GM08714 (cell line): ENCODE measurements around the gene RCOR1.

ENCODE experiments used
- H3K4me3 ChIP-seq: fragments of 200-500 bp; sonication (Bioruptor generic); 2 replicates; pipeline ENCODE4 v1.5.1; 2014; ENCODE audit warnings: mild to moderate bottlenecking, low read length, inconsistent platforms
- ZNF274 ChIP-seq: IDR thresholded peaks from 2 replicates; pipeline ENCODE4 v1.6.1; 2012; ENCODE audit warnings: mild to moderate bottlenecking, low read depth, low read length

RCOR1 gene

DNA sequence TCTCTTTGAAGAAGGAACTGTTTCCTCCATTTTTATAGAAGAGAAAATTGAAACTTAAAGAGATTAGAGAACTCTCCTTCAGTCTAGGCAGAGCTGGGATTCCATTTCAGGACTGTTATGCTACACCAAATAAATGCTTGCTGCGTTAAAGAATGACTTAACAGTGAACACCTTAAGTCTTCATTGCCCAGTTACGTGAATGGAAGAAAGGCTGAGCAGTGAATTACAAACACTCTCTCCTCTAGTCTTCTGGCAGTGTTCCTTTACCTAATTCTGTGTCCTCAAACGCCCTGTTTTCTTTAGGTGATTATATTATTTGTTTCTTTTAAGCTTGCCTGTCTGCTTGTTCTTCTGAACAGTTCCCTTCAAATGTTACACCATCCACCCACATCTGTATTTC, 59.7 kb downstream of the RCOR1 start:
- no peak for TF ChIP-seq ZNF274
- H3K4me3 ChIP-seq, result no peak overlapping the region

- no peak for TF ChIP-seq ZNF274
- H3K4me3 ChIP-seq, result no peak overlapping the region
Observed at GRCh38 chr14:102654298-102654697, 61.8 kb downstream of the RCOR1 start.

DNA sequence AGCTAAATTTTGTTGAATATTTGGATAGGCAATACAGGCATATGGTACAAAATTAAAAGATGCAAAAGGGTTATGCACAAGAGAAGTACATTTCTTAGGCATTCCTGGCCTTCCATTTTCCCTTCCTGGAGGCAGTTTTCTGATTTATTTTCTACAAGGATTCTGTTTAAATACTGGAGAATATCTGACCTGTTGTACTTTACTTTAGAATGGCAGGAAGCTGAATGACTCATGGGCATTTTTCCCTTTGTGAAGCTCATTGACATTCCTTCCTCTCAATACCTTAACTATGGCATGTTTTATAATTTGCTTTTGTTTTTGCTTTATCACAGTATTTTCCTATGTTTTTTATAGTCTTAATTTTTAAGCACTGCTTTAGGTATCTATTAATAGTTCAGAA, 62.7 kb downstream of the RCOR1 start:
- no peak overlapping the region for H3K4me3 ChIP-seq
- no peak for TF ChIP-seq ZNF274

- no peak overlapping the region for H3K4me3 ChIP-seq
- no peak for TF ChIP-seq ZNF274
Observed at GRCh38 chr14:102659797-102660196, 67.3 kb downstream of the RCOR1 start.

- no peak for TF ChIP-seq ZNF274
- H3K4me3 ChIP-seq, result no peak overlapping the region
Observed at GRCh38 chr14:102661614-102662013, 69.2 kb downstream of the RCOR1 start.

- no peak overlapping the region for H3K4me3 ChIP-seq
- TF ChIP-seq ZNF274, result no peak
Observed at GRCh38 chr14:102662636-102663430, 70.4 kb downstream of the RCOR1 start.

GRCh38 chr14:102663440-102663839, 71.0 kb downstream of the RCOR1 start:
- TF ChIP-seq ZNF274, result no peak
- H3K4me3 ChIP-seq, result no peak overlapping the region

GRCh38 chr14:102665621-102666020, 73.2 kb downstream of the RCOR1 start:
- H3K4me3 ChIP-seq, result no peak overlapping the region
- no peak for TF ChIP-seq ZNF274

GRCh38 chr14:102666635-102667034, 74.2 kb downstream of the RCOR1 start:
- H3K4me3 ChIP-seq, result no peak overlapping the region
- no peak for TF ChIP-seq ZNF274

- no peak for TF ChIP-seq ZNF274
Observed at GRCh38 chr14:102667703-102668102, 75.3 kb downstream of the RCOR1 start.

DNA sequence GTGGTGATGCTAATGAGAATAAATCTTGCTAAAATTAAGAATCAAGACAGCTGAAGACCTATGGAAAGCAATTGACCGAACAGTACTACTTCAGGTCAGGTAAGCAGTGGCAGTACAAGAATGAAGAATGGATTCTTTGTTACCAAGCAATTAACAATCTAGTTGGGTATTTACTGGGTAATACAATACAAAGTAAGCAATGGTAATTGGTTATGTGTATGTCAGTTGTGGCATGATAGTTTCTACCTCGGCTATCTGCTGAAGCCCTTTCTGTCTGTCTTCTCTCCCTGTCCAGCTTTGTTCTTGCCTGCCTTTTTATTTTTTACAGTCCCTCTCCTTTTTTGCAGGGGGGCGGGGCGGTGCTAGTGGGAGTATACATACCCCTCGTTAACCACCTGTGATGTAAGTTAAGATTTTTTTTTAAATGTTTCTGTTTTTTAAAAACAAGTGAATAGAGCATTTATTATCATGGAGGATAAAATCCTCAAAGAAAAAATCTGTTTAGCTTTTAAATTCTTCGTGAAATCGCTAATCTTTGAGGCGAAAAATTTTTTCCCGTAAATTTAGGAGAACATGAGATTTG, 75.9 kb downstream of the RCOR1 start:
- no peak overlapping the region for H3K4me3 ChIP-seq
- TF ChIP-seq ZNF274, result no peak

More at GRCh38 chr14:102667703-102668102, 75.3 kb downstream of the RCOR1 start:
- no peak overlapping the region for H3K4me3 ChIP-seq

DNA sequence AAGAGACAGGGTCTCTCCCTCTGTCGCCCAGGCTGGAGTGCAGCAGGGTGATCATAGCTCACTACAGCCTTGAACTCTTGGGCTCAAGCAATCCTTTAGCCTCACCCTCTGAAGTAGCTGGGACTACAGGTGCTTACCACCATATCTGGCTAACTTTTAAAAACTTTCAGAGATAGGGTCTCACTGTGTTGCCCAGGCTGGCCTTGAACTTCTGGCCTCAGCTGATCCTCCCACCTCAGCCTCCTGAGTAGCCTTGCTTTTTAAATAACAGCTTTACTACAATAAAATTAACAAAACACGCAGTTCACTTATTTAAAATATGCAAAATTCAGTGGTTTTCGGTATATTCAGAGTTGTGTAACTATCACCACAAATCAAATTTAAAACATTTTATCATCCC, 79.0 kb downstream of the RCOR1 start:
- no peak overlapping the region for H3K4me3 ChIP-seq
- no peak for TF ChIP-seq ZNF274

GRCh38 chr14:102672410-102672960, 80.0 kb downstream of the RCOR1 start:
- no peak overlapping the region for H3K4me3 ChIP-seq
- TF ChIP-seq ZNF274, result no peak

- no peak overlapping the region for H3K4me3 ChIP-seq
- no peak for TF ChIP-seq ZNF274
Observed at GRCh38 chr14:102675396-102675795, 82.9 kb downstream of the RCOR1 start.

- no peak overlapping the region for H3K4me3 ChIP-seq
- no peak for TF ChIP-seq ZNF274
Observed at GRCh38 chr14:102678394-102678793, 85.9 kb downstream of the RCOR1 start.
